HepG2 (cell line): ENCODE data around the gene RHBDF2. TPM values are rescaled to one million over a fixed set of nuclear protein-coding genes. Genes with fewer than 3 reads are reported as not detected.

ENCODE experiments used
- DMAP1 ChIP-seq: IDR thresholded peaks from 2 replicates; pipeline ENCODE4 v1.6.1; 2016
- DNMT3B ChIP-seq: conservative IDR thresholded peaks from 2 replicates; pipeline ENCODE4 v1.6.1; 2016; ENCODE audit warnings: missing biosample characterization, control low read depth
- FOXP4 ChIP-seq: sonication (generic); formaldehyde crosslinking; IDR thresholded peaks from 2 replicates; pipeline ENCODE4 v1.4.0; 2020; ENCODE audit warnings: missing genetic modification reagents
- GPBP1L1 ChIP-seq: sonication (generic); formaldehyde crosslinking; IDR thresholded peaks from 2 replicates; pipeline ENCODE4 v1.5.0; 2020; ENCODE audit warnings: mild to moderate bottlenecking, missing genetic modification reagents
- HNF1A ChIP-seq, 2 experiments: sonication (generic) in 1 of 2; formaldehyde crosslinking in 1 of 2; IDR thresholded peaks; 2 replicates each; pipeline versions ENCODE4 v1.4.0 to v1.6.1; 2016 to 2020; ENCODE audit warnings: borderline replicate concordance in 1 of 2, low read depth in 1 of 2, mild to moderate bottlenecking in 1 of 2, missing genetic modification reagents in 1 of 2
- KAT8 ChIP-seq: IDR thresholded peaks from 2 replicates; pipeline ENCODE4 v1.6.1; 2016; ENCODE audit warnings: missing genetic modification reagents, missing compliant biosample characterization
- PLSCR1 ChIP-seq: sonication (generic); formaldehyde crosslinking; IDR thresholded peaks from 2 replicates; pipeline ENCODE4 v1.5.0; 2020; ENCODE audit warnings: missing genetic modification reagents, mild to moderate bottlenecking, borderline replicate concordance
- REPIN1 ChIP-seq: sonication (generic); formaldehyde crosslinking; IDR thresholded peaks from 2 replicates; pipeline ENCODE4 v1.8.0; 2022; ENCODE audit warnings: missing genetic modification reagents, low read depth, mild to moderate bottlenecking, borderline replicate concordance
- SRSF1 ChIP-seq: fragments of 200-400 bp; formaldehyde crosslinking; optimal IDR thresholded peaks from 2 replicates; pipeline ENCODE3; 2017; ENCODE audit warnings: mild to moderate bottlenecking, low read depth, low read length, moderate library complexity
- U2AF1 ChIP-seq: fragments of 200-400 bp; formaldehyde crosslinking; optimal IDR thresholded peaks from 2 replicates; pipeline ENCODE3; 2017; ENCODE audit warnings: mild to moderate bottlenecking, low read depth, low read length
- ZMYM3 ChIP-seq: sonication (generic); formaldehyde crosslinking; IDR thresholded peaks from 2 replicates; pipeline ENCODE4 v1.5.1; 2020; ENCODE audit warnings: mild to moderate bottlenecking, missing genetic modification reagents
- ZNF101 ChIP-seq: sonication (generic); formaldehyde crosslinking; IDR thresholded peaks from 2 replicates; pipeline ENCODE4 v1.4.0; 2020; ENCODE audit warnings: mild to moderate bottlenecking, low read depth, missing genetic modification reagents, borderline replicate concordance
- ZNF414 ChIP-seq: sonication (generic); formaldehyde crosslinking; IDR thresholded peaks from 2 replicates; pipeline ENCODE4 v1.5.0; 2020; ENCODE audit warnings: missing genetic modification reagents
- ZNF441 ChIP-seq: sonication (generic); formaldehyde crosslinking; IDR thresholded peaks from 2 replicates; pipeline ENCODE4 v1.7.0; 2021; ENCODE audit warnings: missing genetic modification reagents, borderline replicate concordance
- ZNF510 ChIP-seq: sonication (generic); formaldehyde crosslinking; IDR thresholded peaks from 2 replicates; pipeline ENCODE4 v1.4.0; 2020; ENCODE audit warnings: low read depth, mild to moderate bottlenecking, missing genetic modification reagents
- ZNF552 ChIP-seq: sonication (generic); formaldehyde crosslinking; IDR thresholded peaks from 2 replicates; pipeline ENCODE4 v1.9.0; 2022; ENCODE audit warnings: missing genetic modification reagents, mild to moderate bottlenecking, borderline replicate concordance
- ZNF598 ChIP-seq: sonication (generic); formaldehyde crosslinking; IDR thresholded peaks from 2 replicates; pipeline ENCODE4 v1.5.1; 2020; ENCODE audit warnings: mild to moderate bottlenecking, missing genetic modification reagents, borderline replicate concordance
- ZNF672 ChIP-seq: sonication (generic); formaldehyde crosslinking; IDR thresholded peaks from 2 replicates; pipeline ENCODE4 v1.8.1; 2022; ENCODE audit warnings: missing genetic modification reagents
- polyA plus RNA-seq, 8 experiments: library from polyadenylated mRNA; depleted of rRNA in 3 of 8; stranded (reverse) in 7 of 8; unstranded in 1 of 8; fragments of >200 nt; fragmentation: Illumina TruSeq in 4 of 8; extraction: Trizol in 4 of 8; gene quantifications; 2 replicates each; pipeline versions ENCODE4 v1.2.1 to v1.2.3, GENCODE V29; 2011 to 2016; ENCODE audit warnings: low read depth in 4 of 8, missing spikeins in 1 of 8, mixed read lengths in 1 of 8; ENCODE audit not compliant: insufficient read depth in 1 of 8
- total RNA-seq, 5 experiments: library from RNA; depleted of rRNA; stranded (reverse); fragments of >200 nt; fragmentation: Illumina TruSeq; extraction: Trizol; gene quantifications; 2 replicates each; pipeline ENCODE4 v1.2.3, GENCODE V29; 2016; ENCODE audit warnings: low read depth in 1 of 5

The RHBDF2 gene
- total and polyA plus RNA-seq, 2 of the 13 experiments (the other 11 are each of a cell fraction or from before 2014, with no cell fraction given): 7.8 to 24.2 TPM

GRCh38 chr17:76497979-76498875, 3.0 kb downstream of the RHBDF2 start (continued):
- no peak for TF ChIP-seq HNF1A (IDR thresholded peaks at IDR 0.05; ENCODE audit: low read depth)
- TF ChIP-seq HNF1A (CRISPR knock-in tag; IDR thresholded peaks at IDR 0.05; ENCODE audit: borderline replicate concordance): peak; percentile 42; the same call in 1 of the 2 replicates
- TF ChIP-seq ZNF414 (CRISPR knock-in tag): peak; percentile 97
- no peak for TF ChIP-seq U2AF1
- TF ChIP-seq DMAP1 (CRISPR knock-in tag): peak; percentile 52; the same call in 1 of the 2 replicates
- TF ChIP-seq PLSCR1 (CRISPR knock-in tag): no peak
- peak; percentile 37; the same call in 1 of the 2 replicates for TF ChIP-seq ZNF598 (CRISPR knock-in tag)
- TF ChIP-seq ZNF552 (CRISPR knock-in tag): peak; percentile 17; the same call in 1 of the 2 replicates
- TF ChIP-seq ZMYM3 (CRISPR knock-in tag): peak; percentile 46
- TF ChIP-seq ZNF101: no peak
- peak; percentile 63; the same call in 1 of the 2 replicates for TF ChIP-seq ZNF510 (CRISPR knock-in tag)
- peak; percentile 55; the same call in 1 of the 2 replicates for TF ChIP-seq KAT8
- TF ChIP-seq SRSF1: no peak
- TF ChIP-seq DNMT3B (CRISPR knock-in tag): 0 out of 2 replicates have a peak, but pooled peaks have one; percentile 28
- TF ChIP-seq ZNF672 (CRISPR knock-in tag): no peak
- peak; percentile 42; the same call in 1 of the 2 replicates for TF ChIP-seq ZNF441 (CRISPR knock-in tag)
- TF ChIP-seq REPIN1 (CRISPR knock-in tag): peak; percentile 86; the same call in 1 of the 2 replicates
- TF ChIP-seq GPBP1L1 (CRISPR knock-in tag): no peak
- peak; percentile 49; the same call in 1 of the 2 replicates for TF ChIP-seq FOXP4 (CRISPR knock-in tag)
